ENCODE results near the gene PLAGL2. TPM values are rescaled to one million over a fixed set of nuclear protein-coding genes. Genes with fewer than 3 reads are reported as not detected.

Gene PLAGL2
- total RNA-seq, 1 experiment from 2014 or later: 21.4 TPM

- TF ChIP-seq ZSCAN18 (CRISPR knock-in tag; IDR thresholded peaks at IDR 0.05) (no peak), ZBTB43 (CRISPR knock-in tag; IDR thresholded peaks at IDR 0.05) (no peak), ZNF423 (CRISPR knock-in tag; IDR thresholded peaks at IDR 0.05) (no peak), E2F1 (CRISPR knock-in tag; IDR thresholded peaks at IDR 0.05) (no peak), GABPB1 (CRISPR knock-in tag; IDR thresholded peaks at IDR 0.05) (no peak), SMAD3 (CRISPR knock-in tag; IDR thresholded peaks at IDR 0.05; ENCODE audit: borderline replicate concordance) (no peak)
Observed at GRCh38 chr20:32236819-32237218, 29.3 kb upstream of the PLAGL2 start (continued).

GRCh38 chr20:32236048-32236533, 28.5 kb upstream of the PLAGL2 start:
- DNase-seq (ENCODE audit: low spot score) (no peak), ATAC-seq (no peak)
- no peaks in the 10 kb centered on the region for H3K9me3 Mint-ChIP-seq
- no peak overlapping the region for H3K4me3 Mint-ChIP-seq
- TF ChIP-seq ZNF671 (CRISPR knock-in tag; IDR thresholded peaks at IDR 0.05) (no peak), CREB1 (CRISPR knock-in tag; IDR thresholded peaks at IDR 0.05) (no peak), SP1 (CRISPR knock-in tag; conservative IDR thresholded peaks at IDR 0.05) (no peak), ZNF263 (CRISPR knock-in tag; IDR thresholded peaks at IDR 0.05; ENCODE audit: low read depth) (no peak), E2F1 (CRISPR knock-in tag; IDR thresholded peaks at IDR 0.05) (no peak), NR3C1 (CRISPR knock-in tag; conservative IDR thresholded peaks at IDR 0.05; ENCODE audit: low read depth) (no peak), TEAD4 (CRISPR knock-in tag; IDR thresholded peaks at IDR 0.05) (no peak), MLX (CRISPR knock-in tag; IDR thresholded peaks at IDR 0.05) (no peak), NFYB (CRISPR knock-in tag; conservative IDR thresholded peaks at IDR 0.05; ENCODE audit: low read depth) (no peak), AR (CRISPR knock-in tag; IDR thresholded peaks at IDR 0.05) (no peak), ATF6 (CRISPR knock-in tag; IDR thresholded peaks at IDR 0.05) (no peak), ZNF232 (CRISPR knock-in tag; IDR thresholded peaks at IDR 0.05) (no peak), PRDM15 (CRISPR knock-in tag; IDR thresholded peaks at IDR 0.05) (no peak), JAZF1 (CRISPR knock-in tag; IDR thresholded peaks at IDR 0.05) (no peak), CBFB (CRISPR knock-in tag; IDR thresholded peaks at IDR 0.05; ENCODE audit: low read depth) (no peak)
- H3K4me1 Mint-ChIP-seq: peaks cover 15% of the 10 kb centered on the region
- H3K27ac Mint-ChIP-seq: no peak overlapping the region
- POLR2A ChIA-PET: no interaction called here
- H3K36me3 Mint-ChIP-seq: peaks cover 34% of the 10 kb centered on the region
- no peaks in the 10 kb centered on the region for H3K27me3 Mint-ChIP-seq (ENCODE audit: low read depth)
- CTCF ChIA-PET: no interaction called here
